Measurements from ENCODE around the gene ESPL1.
A peak's percentile ranks its signal among the peaks of the same experiment; 100 is the strongest.
"Not testable (repeated sequence)": the region's sequence is repeated elsewhere in the genome, so short reads cannot be mapped to it uniquely, and the experiment has no call there.

ESPL1 gene

DNA sequence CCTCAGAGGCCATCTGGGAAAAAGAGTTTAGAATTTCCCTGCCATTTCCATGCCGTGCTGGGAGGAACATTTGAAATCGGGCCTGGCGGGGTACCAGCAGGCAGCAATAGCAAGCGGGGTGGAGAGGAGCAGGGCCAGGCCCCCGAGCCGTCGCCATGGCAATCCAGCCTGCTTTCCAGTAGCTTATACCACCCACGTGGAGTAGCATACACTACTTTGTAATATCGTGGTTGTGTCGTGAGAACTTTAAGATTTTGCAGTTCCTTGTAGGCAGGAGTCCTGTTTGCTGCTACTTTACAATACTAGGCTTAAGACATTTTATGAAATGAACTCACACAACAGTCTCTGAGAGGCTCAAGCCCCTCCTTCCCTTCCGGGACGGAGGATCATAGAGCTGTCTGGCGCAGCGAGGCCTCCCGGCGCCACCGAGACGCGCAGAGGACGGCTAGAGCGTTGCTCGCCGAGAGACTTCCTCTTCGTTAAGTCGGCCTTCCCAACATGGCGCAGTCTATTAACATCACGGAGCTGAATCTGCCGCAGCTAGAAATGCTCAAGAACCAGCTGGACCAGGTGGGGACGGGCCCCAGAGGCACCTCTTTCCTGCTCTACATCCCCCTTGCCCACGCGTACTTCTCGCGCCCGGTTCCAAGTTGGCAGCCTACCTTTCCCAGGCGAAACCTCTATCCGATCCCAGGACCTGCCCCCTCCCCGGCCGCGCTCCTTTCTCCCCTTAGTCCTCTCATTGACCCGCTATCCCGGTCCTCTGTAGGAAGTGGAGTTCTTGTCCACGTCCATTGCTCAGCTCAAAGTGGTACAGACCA, 27.2 kb downstream of the ESPL1 start, which contains the start of gene PFDN5:
Gene PFDN5, plus strand, starts transcription at position 473 of the 821 bp plus-strand sequence. Its CDS starts 26 bp downstream, at position 499.
- H3K4me3 ChIP-seq: peak within 1 kb of the TSS; percentile 83
- H3K9me3 ChIP-seq: no peaks in the 10 kb centered on the region
- H3K27me3 ChIP-seq: no peaks in the 10 kb centered on the region
- peaks cover 61% of the 10 kb centered on the region for H3K36me3 ChIP-seq
- H3K27ac ChIP-seq: peak within 1 kb of the TSS; percentile 75
- peak within 1 kb of the TSS; percentile 88 for H3K9ac ChIP-seq
- H4K20me1 ChIP-seq: 0 out of 2 replicates have a peak, but pooled peaks cover 4% of the 10 kb centered on the region
- H3K4me2 ChIP-seq: peak within 1 kb of the TSS; percentile 96
- no peak for TF ChIP-seq Cebpa-rat (IDR thresholded peaks at IDR 0.05)
- peaks cover 36% of the 10 kb centered on the region for H3K4me1 ChIP-seq

DNA sequence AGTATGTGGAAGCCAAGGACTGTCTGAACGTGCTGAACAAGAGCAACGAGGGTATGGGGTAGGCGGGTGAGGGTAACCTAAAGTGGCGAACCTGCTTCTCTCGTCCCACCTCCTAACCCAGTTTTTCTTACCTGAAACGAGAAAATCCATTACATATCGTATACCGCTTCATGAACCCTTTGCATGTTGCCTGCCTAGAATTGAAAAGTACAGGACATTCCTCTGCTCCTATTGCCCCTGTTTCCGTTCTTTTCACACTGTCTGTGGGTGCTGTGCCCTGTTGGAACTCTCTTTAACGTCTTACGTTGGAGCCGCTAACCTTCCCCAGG, 27.8 kb downstream of the ESPL1 start:
- Histone ChIP-seq H3K36me3 (peaks cover 56% of the 10 kb centered on the region), H3K9me3 (no peaks in the 10 kb centered on the region), H3K9ac (peak overlapping the region; percentile 88), H3K4me3 (peak overlapping the region; percentile 83), H3K27me3 (no peaks in the 10 kb centered on the region), H3K27ac (peak overlapping the region; percentile 75), H4K20me1 (0 out of 2 replicates have a peak, but pooled peaks cover 4% of the 10 kb centered on the region), H3K4me2 (peak overlapping the region; percentile 96), H3K4me1 (peaks cover 42% of the 10 kb centered on the region)
- no peak for TF ChIP-seq Cebpa-rat (IDR thresholded peaks at IDR 0.05)

DNA sequence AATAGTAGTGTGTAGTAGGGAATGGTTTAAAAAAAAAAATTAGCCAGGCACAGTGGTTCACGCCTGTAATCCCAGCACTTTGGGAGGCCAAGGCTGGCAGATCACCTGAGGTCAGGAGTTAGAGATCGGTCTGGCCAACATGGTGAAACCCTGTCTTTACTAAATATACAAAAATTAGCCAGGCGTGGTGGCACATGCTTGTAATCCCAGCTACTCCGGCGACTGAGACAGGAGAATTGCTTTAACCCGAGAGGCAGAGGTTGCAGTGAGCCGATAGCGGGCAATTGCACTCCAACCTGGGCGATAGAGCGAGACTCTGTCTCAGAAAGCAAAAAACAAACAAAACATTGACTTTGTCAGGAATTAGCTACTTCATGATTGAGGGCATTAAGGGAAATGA, 29.0 kb downstream of the ESPL1 start:
- Histone ChIP-seq H3K4me1 (peaks cover 54% of the 10 kb centered on the region), H3K36me3 (peaks cover 55% of the 10 kb centered on the region)
- not testable (repeated sequence) for H3K27me3 ChIP-seq, H3K4me2 ChIP-seq, H4K20me1 ChIP-seq, H3K9me3 ChIP-seq, H3K27ac ChIP-seq, H3K4me3 ChIP-seq, H3K9ac ChIP-seq

GRCh38 chr12:53298164-53298563, 30.1 kb downstream of the ESPL1 start:
- no peaks in the 10 kb centered on the region for H3K9me3 ChIP-seq
- no peak overlapping the region for H3K4me3 ChIP-seq
- peaks cover 4% of the 10 kb centered on the region; the same call in 1 of the 2 replicates for H4K20me1 ChIP-seq
- H3K4me1 ChIP-seq: peaks cover 65% of the 10 kb centered on the region
- H3K4me2 ChIP-seq: no peak overlapping the region
- no peaks in the 10 kb centered on the region for H3K27me3 ChIP-seq
- no peak for TF ChIP-seq Cebpa-rat (IDR thresholded peaks at IDR 0.05)
- H3K36me3 ChIP-seq: peaks cover 55% of the 10 kb centered on the region
- H3K27ac ChIP-seq: no peak overlapping the region
- H3K9ac ChIP-seq: peak overlapping the region; percentile 13; the same call in 1 of the 2 replicates

GRCh38 chr12:53299101-53299453, 31.0 kb downstream of the ESPL1 start:
- TF ChIP-seq Cebpa-rat (IDR thresholded peaks at IDR 0.05): no peak
- no peak overlapping the region for H3K9ac ChIP-seq
- H3K27me3 ChIP-seq: no peaks in the 10 kb centered on the region
- peaks cover 51% of the 10 kb centered on the region for H3K36me3 ChIP-seq
- peaks cover 65% of the 10 kb centered on the region for H3K4me1 ChIP-seq
- H3K9me3 ChIP-seq: no peaks in the 10 kb centered on the region
- H3K27ac ChIP-seq: no peak overlapping the region
- H3K4me3 ChIP-seq: peak overlapping the region; percentile 85
- H4K20me1 ChIP-seq: peaks cover 4% of the 10 kb centered on the region; the same call in 1 of the 2 replicates
- peak overlapping the region; percentile 91 for H3K4me2 ChIP-seq

GRCh38 chr12:53299454-53300180, 31.5 kb downstream of the ESPL1 start, which contains the start of gene MYG1:
Gene MYG1 (plus strand): TSS chr12:53299695. CDS start chr12:53299738, 43 bp downstream.
- peak within 1 kb of the TSS; percentile 85 for H3K4me3 ChIP-seq
- no peaks in the 10 kb centered on the region for H3K27me3 ChIP-seq
- peaks cover 52% of the 10 kb centered on the region for H3K36me3 ChIP-seq

GRCh38 chr12:53300187-53300586, 32.1 kb downstream of the ESPL1 start:
- H3K27me3 ChIP-seq: no peaks in the 10 kb centered on the region
- peak overlapping the region; percentile 50; the same call in 1 of the 2 replicates for H3K27ac ChIP-seq
- no peak for TF ChIP-seq Cebpa-rat (IDR thresholded peaks at IDR 0.05)
- peaks cover 55% of the 10 kb centered on the region for H3K36me3 ChIP-seq
- peaks cover 57% of the 10 kb centered on the region for H3K4me1 ChIP-seq
- no peaks in the 10 kb centered on the region for H3K9me3 ChIP-seq
- H4K20me1 ChIP-seq: peaks cover 4% of the 10 kb centered on the region; the same call in 1 of the 2 replicates
- H3K4me3 ChIP-seq: peak overlapping the region; percentile 85
- peak overlapping the region; percentile 83 for H3K9ac ChIP-seq
- H3K4me2 ChIP-seq: peak overlapping the region; percentile 91

More at GRCh38 chr12:53299454-53300180, 31.5 kb downstream of the ESPL1 start, which contains the start of gene MYG1:
- Histone ChIP-seq H3K9me3 (no peaks in the 10 kb centered on the region), H3K4me1 (peaks cover 63% of the 10 kb centered on the region), H3K4me2 (peak within 1 kb of the TSS; percentile 91), H3K27ac (peak within 1 kb of the TSS; percentile 50; the same call in 1 of the 2 replicates), H4K20me1 (peaks cover 4% of the 10 kb centered on the region; the same call in 1 of the 2 replicates), H3K9ac (peak within 1 kb of the TSS; percentile 83)
- no peak for TF ChIP-seq Cebpa-rat (IDR thresholded peaks at IDR 0.05)

DNA sequence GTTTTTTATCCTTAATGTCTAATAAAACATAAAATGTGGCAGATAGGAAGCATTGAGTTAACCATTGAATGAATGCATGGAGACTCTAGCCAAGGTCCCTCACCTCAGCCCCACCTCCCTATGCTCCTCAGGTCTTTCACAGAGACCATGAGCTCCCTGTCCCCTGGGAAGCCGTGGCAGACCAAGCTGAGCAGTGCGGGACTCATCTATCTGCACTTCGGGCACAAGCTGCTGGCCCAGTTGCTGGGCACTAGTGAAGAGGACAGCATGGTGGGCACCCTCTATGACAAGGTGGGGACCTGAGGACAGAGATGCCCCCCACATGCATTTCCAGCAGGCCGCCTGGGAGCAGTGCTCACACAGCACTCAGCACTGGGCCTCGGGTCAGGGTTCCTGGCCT, 34.8 kb downstream of the ESPL1 start:
- Histone ChIP-seq H4K20me1 (peaks cover 4% of the 10 kb centered on the region; the same call in 1 of the 2 replicates), H3K4me1 (peaks cover 41% of the 10 kb centered on the region), H3K27me3 (no peaks in the 10 kb centered on the region), H3K9me3 (no peaks in the 10 kb centered on the region), H3K9ac (no peak overlapping the region), H3K4me3 (no peak overlapping the region), H3K27ac (no peak overlapping the region), H3K36me3 (peaks cover 71% of the 10 kb centered on the region), H3K4me2 (no peak overlapping the region)
- no peak for TF ChIP-seq Cebpa-rat (IDR thresholded peaks at IDR 0.05)

DNA sequence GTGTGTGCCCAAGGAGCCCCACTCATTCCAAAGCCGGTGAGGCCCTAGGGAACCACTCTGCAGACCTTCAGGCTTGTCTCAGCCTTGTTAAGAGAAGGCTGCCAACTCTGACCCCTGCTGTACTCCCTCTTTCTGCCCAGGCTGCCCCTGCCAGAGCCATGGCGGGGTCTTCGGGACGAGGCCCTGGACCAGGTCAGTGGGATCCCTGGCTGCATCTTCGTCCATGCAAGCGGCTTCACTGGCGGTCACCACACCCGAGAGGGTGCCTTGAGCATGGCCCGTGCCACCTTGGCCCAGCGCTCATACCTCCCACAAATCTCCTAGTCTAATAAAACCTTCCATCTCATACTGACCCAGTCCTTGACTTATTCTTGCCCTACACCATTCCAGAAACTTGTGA, 38.7 kb downstream of the ESPL1 start:
- Histone ChIP-seq H3K27me3 (no peaks in the 10 kb centered on the region), H3K9me3 (no peaks in the 10 kb centered on the region), H3K4me3 (no peak overlapping the region), H3K36me3 (peaks cover 92% of the 10 kb centered on the region), H4K20me1 (no peaks in the 10 kb centered on the region; the same call in 1 of the 2 replicates), H3K27ac (no peak overlapping the region), H3K4me2 (no peak overlapping the region), H3K9ac (no peak overlapping the region), H3K4me1 (peaks cover 13% of the 10 kb centered on the region; the same call in 1 of the 2 replicates)
- no peak for TF ChIP-seq Cebpa-rat (IDR thresholded peaks at IDR 0.05)
